ENCODE results near the gene NCOA1.

Gene NCOA1

DNA sequence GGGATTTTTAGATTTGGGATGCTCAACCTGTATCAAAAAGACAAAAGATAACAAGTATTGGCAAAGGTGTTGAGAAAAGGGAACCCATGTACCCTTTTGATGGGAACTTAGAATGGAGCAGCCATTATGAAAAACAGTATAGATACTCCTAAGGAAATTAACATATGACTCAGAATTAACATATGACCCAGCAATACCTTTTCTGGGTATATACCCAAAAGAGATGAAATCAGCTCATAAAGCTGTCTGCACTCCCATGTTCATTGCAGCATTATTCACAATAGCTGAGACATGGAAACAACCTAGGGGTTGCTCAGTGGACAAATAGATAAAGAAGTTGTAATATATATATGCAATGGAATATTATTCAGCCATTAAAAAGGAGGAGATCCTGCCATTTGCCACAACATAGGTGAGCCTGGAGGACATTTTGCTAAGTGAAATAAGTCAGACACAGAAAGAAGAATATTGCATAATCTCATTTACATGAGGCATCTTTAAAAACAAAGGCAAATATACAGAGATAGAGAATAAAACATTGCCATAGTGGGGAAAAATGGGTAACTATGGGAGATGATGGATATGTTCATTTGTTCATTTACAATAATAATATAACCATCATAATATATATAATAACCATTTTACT, 160.1 kb downstream of the NCOA1 start:
- Histone ChIP-seq H3K4me3 (ENCODE audit: low read depth, low read length) (no peak overlapping the region), H3K27ac (ENCODE audit: extremely low read depth, low read depth, low read length) (no peak overlapping the region), H3K9me3 (ENCODE audit: control insufficient read depth, insufficient read depth, low read depth, low read length) (no peaks in the 10 kb centered on the region), H3K36me3 (ENCODE audit: control insufficient read depth in 2 of 2, insufficient read depth in 1 of 2, low read length in 2 of 2) (no peaks in the 10 kb centered on the region), H3K4me1 (ENCODE audit: control insufficient read depth, insufficient read depth, low read length) (peaks cover 4% of the 10 kb centered on the region; the same call in 1 of the 2 replicates)
- POLR2A ChIA-PET, result no interaction called here
- TF ChIP-seq ZNF112 (tag by site-specific recombination; IDR thresholded peaks at IDR 0.05), result no peak
- TF ChIP-seq HOXD13 (CRISPR knock-in tag; IDR thresholded peaks at IDR 0.05; ENCODE audit: borderline replicate concordance), result no peak
- TF ChIP-seq, protein P1, sequence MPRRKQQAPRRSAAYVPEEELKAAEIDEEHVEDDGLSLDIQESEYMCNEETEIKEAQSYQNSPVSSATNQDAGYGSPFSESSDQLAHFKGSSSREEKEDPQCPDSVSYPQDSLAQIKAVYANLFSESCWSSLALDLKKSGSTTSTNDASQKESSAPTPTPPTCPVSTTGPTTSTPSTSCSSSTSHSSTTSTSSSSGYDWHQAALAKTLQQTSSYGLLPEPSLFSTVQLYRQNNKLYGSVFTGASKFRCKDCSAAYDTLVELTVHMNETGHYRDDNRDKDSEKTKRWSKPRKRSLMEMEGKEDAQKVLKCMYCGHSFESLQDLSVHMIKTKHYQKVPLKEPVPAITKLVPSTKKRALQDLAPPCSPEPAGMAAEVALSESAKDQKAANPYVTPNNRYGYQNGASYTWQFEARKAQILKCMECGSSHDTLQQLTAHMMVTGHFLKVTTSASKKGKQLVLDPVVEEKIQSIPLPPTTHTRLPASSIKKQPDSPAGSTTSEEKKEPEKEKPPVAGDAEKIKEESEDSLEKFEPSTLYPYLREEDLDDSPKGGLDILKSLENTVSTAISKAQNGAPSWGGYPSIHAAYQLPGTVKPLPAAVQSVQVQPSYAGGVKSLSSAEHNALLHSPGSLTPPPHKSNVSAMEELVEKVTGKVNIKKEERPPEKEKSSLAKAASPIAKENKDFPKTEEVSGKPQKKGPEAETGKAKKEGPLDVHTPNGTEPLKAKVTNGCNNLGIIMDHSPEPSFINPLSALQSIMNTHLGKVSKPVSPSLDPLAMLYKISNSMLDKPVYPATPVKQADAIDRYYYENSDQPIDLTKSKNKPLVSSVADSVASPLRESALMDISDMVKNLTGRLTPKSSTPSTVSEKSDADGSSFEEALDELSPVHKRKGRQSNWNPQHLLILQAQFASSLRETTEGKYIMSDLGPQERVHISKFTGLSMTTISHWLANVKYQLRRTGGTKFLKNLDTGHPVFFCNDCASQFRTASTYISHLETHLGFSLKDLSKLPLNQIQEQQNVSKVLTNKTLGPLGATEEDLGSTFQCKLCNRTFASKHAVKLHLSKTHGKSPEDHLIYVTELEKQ (tag by site-specific recombination; IDR thresholded peaks at IDR 0.05; ENCODE audit: borderline replicate concordance), result no peak
- no peak for TF ChIP-seq ZNF19 (tag by site-specific recombination; IDR thresholded peaks at IDR 0.05; ENCODE audit: low read depth)
- TF ChIP-seq ZNF2 (tag by site-specific recombination; IDR thresholded peaks at IDR 0.05), result no peak
- TF ChIP-seq ZNF701 (tag by site-specific recombination; IDR thresholded peaks at IDR 0.05), result no peak
- no peak for TF ChIP-seq KLF8 (tag by site-specific recombination; IDR thresholded peaks at IDR 0.05)
- no peak for TF ChIP-seq ZNF292 (tag by site-specific recombination; IDR thresholded peaks at IDR 0.05; ENCODE audit: borderline replicate concordance, low read depth)
- TF ChIP-seq, protein P2, sequence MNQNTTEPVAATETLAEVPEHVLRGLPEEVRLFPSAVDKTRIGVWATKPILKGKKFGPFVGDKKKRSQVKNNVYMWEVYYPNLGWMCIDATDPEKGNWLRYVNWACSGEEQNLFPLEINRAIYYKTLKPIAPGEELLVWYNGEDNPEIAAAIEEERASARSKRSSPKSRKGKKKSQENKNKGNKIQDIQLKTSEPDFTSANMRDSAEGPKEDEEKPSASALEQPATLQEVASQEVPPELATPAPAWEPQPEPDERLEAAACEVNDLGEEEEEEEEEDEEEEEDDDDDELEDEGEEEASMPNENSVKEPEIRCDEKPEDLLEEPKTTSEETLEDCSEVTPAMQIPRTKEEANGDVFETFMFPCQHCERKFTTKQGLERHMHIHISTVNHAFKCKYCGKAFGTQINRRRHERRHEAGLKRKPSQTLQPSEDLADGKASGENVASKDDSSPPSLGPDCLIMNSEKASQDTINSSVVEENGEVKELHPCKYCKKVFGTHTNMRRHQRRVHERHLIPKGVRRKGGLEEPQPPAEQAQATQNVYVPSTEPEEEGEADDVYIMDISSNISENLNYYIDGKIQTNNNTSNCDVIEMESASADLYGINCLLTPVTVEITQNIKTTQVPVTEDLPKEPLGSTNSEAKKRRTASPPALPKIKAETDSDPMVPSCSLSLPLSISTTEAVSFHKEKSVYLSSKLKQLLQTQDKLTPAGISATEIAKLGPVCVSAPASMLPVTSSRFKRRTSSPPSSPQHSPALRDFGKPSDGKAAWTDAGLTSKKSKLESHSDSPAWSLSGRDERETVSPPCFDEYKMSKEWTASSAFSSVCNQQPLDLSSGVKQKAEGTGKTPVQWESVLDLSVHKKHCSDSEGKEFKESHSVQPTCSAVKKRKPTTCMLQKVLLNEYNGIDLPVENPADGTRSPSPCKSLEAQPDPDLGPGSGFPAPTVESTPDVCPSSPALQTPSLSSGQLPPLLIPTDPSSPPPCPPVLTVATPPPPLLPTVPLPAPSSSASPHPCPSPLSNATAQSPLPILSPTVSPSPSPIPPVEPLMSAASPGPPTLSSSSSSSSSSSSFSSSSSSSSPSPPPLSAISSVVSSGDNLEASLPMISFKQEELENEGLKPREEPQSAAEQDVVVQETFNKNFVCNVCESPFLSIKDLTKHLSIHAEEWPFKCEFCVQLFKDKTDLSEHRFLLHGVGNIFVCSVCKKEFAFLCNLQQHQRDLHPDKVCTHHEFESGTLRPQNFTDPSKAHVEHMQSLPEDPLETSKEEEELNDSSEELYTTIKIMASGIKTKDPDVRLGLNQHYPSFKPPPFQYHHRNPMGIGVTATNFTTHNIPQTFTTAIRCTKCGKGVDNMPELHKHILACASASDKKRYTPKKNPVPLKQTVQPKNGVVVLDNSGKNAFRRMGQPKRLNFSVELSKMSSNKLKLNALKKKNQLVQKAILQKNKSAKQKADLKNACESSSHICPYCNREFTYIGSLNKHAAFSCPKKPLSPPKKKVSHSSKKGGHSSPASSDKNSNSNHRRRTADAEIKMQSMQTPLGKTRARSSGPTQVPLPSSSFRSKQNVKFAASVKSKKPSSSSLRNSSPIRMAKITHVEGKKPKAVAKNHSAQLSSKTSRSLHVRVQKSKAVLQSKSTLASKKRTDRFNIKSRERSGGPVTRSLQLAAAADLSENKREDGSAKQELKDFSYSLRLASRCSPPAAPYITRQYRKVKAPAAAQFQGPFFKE (tag by site-specific recombination; IDR thresholded peaks at IDR 0.05; ENCODE audit: borderline replicate concordance), result no peak
- TF ChIP-seq, protein P3, sequence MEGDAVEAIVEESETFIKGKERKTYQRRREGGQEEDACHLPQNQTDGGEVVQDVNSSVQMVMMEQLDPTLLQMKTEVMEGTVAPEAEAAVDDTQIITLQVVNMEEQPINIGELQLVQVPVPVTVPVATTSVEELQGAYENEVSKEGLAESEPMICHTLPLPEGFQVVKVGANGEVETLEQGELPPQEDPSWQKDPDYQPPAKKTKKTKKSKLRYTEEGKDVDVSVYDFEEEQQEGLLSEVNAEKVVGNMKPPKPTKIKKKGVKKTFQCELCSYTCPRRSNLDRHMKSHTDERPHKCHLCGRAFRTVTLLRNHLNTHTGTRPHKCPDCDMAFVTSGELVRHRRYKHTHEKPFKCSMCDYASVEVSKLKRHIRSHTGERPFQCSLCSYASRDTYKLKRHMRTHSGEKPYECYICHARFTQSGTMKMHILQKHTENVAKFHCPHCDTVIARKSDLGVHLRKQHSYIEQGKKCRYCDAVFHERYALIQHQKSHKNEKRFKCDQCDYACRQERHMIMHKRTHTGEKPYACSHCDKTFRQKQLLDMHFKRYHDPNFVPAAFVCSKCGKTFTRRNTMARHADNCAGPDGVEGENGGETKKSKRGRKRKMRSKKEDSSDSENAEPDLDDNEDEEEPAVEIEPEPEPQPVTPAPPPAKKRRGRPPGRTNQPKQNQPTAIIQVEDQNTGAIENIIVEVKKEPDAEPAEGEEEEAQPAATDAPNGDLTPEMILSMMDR (tag by site-specific recombination; IDR thresholded peaks at IDR 0.05), result no peak
- TF ChIP-seq ZNF677 (tag by site-specific recombination; IDR thresholded peaks at IDR 0.05), result no peak
- no peak for TF ChIP-seq KLF1 (tag by site-specific recombination; IDR thresholded peaks at IDR 0.05)
- no peak for TF ChIP-seq ZNF311 (tag by site-specific recombination; IDR thresholded peaks at IDR 0.05; ENCODE audit: borderline replicate concordance)
- TF ChIP-seq, protein P4, sequence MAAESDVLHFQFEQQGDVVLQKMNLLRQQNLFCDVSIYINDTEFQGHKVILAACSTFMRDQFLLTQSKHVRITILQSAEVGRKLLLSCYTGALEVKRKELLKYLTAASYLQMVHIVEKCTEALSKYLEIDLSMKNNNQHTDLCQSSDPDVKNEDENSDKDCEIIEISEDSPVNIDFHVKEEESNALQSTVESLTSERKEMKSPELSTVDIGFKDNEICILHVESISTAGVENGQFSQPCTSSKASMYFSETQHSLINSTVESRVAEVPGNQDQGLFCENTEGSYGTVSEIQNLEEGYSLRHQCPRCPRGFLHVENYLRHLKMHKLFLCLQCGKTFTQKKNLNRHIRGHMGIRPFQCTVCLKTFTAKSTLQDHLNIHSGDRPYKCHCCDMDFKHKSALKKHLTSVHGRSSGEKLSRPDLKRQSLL (tag by site-specific recombination; IDR thresholded peaks at IDR 0.05), result no peak
- no peak for TF ChIP-seq ZNF24 (tag by site-specific recombination; IDR thresholded peaks at IDR 0.05)
- TF ChIP-seq, protein P5, sequence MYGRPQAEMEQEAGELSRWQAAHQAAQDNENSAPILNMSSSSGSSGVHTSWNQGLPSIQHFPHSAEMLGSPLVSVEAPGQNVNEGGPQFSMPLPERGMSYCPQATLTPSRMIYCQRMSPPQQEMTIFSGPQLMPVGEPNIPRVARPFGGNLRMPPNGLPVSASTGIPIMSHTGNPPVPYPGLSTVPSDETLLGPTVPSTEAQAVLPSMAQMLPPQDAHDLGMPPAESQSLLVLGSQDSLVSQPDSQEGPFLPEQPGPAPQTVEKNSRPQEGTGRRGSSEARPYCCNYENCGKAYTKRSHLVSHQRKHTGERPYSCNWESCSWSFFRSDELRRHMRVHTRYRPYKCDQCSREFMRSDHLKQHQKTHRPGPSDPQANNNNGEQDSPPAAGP (tag by site-specific recombination; IDR thresholded peaks at IDR 0.05), result no peak
- CTCF ChIA-PET, result no interaction called here
